Neural cell (in vitro differentiated cells): ENCODE data around the gene SNRPA1.

ENCODE experiments used
- EP300 ChIP-seq: fragments of 450-650 bp; conservative IDR thresholded peaks from 2 replicates; pipeline ENCODE4 v1.6.1; 2014; ENCODE audit warnings: antibody characterized with exemption, mild to moderate bottlenecking, moderate library complexity; ENCODE audit not compliant: poor library complexity, severe bottlenecking
- EZH2 ChIP-seq: fragments of 200-600, 300-800 bp; shearing (Covaris generic), sonication (generic); IDR thresholded peaks from 2 replicates; pipeline ENCODE4 v1.6.1; 2014; ENCODE audit warnings: antibody characterized with exemption, low read length, borderline replicate concordance, mild to moderate bottlenecking; ENCODE audit not compliant: insufficient read depth, poor library complexity, severe bottlenecking
- MXI1 ChIP-seq: fragments of 450-650 bp; conservative IDR thresholded peaks from 2 replicates; pipeline ENCODE4 v1.6.1; 2014; ENCODE audit warnings: antibody characterized with exemption, mild to moderate bottlenecking; ENCODE audit not compliant: poor library complexity, severe bottlenecking
- POLR2AphosphoS5 ChIP-seq: IDR thresholded peaks from 2 replicates; pipeline ENCODE4 v1.6.1; 2012
- REST ChIP-seq: IDR thresholded peaks from 2 replicates; pipeline ENCODE4 v1.6.1; 2012; ENCODE audit warnings: borderline replicate concordance
- TAF1 ChIP-seq: IDR thresholded peaks from 2 replicates; pipeline ENCODE4 v1.6.1; 2012; ENCODE audit warnings: low read depth
- TF ChIP-seq, protein P1 (sequence below): fragments of 450-650 bp; IDR thresholded peaks from 2 replicates; pipeline ENCODE4 v1.5.1; 2014; ENCODE audit warnings: antibody characterized with exemption, mild to moderate bottlenecking, moderate library complexity; ENCODE audit not compliant: poor library complexity, severe bottlenecking

GRCh38 chr15:101317336-101317872 is 22.4 kb upstream of the SNRPA1 start:
- TF ChIP-seq, protein P1, sequence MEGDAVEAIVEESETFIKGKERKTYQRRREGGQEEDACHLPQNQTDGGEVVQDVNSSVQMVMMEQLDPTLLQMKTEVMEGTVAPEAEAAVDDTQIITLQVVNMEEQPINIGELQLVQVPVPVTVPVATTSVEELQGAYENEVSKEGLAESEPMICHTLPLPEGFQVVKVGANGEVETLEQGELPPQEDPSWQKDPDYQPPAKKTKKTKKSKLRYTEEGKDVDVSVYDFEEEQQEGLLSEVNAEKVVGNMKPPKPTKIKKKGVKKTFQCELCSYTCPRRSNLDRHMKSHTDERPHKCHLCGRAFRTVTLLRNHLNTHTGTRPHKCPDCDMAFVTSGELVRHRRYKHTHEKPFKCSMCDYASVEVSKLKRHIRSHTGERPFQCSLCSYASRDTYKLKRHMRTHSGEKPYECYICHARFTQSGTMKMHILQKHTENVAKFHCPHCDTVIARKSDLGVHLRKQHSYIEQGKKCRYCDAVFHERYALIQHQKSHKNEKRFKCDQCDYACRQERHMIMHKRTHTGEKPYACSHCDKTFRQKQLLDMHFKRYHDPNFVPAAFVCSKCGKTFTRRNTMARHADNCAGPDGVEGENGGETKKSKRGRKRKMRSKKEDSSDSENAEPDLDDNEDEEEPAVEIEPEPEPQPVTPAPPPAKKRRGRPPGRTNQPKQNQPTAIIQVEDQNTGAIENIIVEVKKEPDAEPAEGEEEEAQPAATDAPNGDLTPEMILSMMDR = no peak
- no peak for TF ChIP-seq POLR2AphosphoS5
- no peak for TF ChIP-seq EZH2
- no peak for TF ChIP-seq TAF1
- TF ChIP-seq EP300 = no peak
- no peak for TF ChIP-seq REST
- TF ChIP-seq MXI1 = no peak
